HepG2 (cell line): Measurements from ENCODE around the gene TNFSF13. TPM values are rescaled to one million over a fixed set of nuclear protein-coding genes. Genes with fewer than 3 reads are reported as not detected.

ENCODE experiments used
- CHD2 ChIP-seq: IDR thresholded peaks from 2 replicates; pipeline ENCODE4 v1.6.1; 2011; ENCODE audit warnings: low read depth, low read length, improper control_type of control experiment
- ISL2 ChIP-seq: sonication (generic); formaldehyde crosslinking; IDR thresholded peaks from 2 replicates; pipeline ENCODE4 v1.5.0; 2020; ENCODE audit warnings: missing genetic modification reagents
- MXD4 ChIP-seq: IDR thresholded peaks from 2 replicates; pipeline ENCODE4 v1.6.1; 2016; ENCODE audit warnings: mild to moderate bottlenecking, missing biosample characterization, missing genetic modification reagents
- NR2F6 ChIP-seq, 2 experiments: IDR thresholded peaks; 2 replicates each; pipeline ENCODE4 v1.6.1; 2016; ENCODE audit warnings: antibody characterized with exemption in 1 of 2, mild to moderate bottlenecking in 1 of 2
- PAX8 ChIP-seq: sonication (generic); formaldehyde crosslinking; IDR thresholded peaks from 2 replicates; pipeline ENCODE4 v1.8.0; 2022; ENCODE audit warnings: mild to moderate bottlenecking, missing genetic modification reagents, borderline replicate concordance
- PHF8 ChIP-seq: sonication (generic); formaldehyde crosslinking; IDR thresholded peaks from 2 replicates; pipeline ENCODE4 v1.5.0; 2020; ENCODE audit warnings: missing genetic modification reagents
- POLR2G ChIP-seq: fragments of 200-400 bp; formaldehyde crosslinking; IDR thresholded peaks from 2 replicates; pipeline ENCODE4 v1.6.1; 2018; ENCODE audit warnings: mild to moderate bottlenecking, low read depth, low read length, moderate library complexity
- PRMT3 ChIP-seq: sonication (generic); formaldehyde crosslinking; IDR thresholded peaks from 2 replicates; pipeline ENCODE4 v1.8.1; 2022; ENCODE audit warnings: low read depth, mild to moderate bottlenecking, moderate library complexity, missing genetic modification reagents, borderline replicate concordance
- SALL1 ChIP-seq: sonication (generic); formaldehyde crosslinking; IDR thresholded peaks from 2 replicates; pipeline ENCODE4 v1.8.0; 2022; ENCODE audit warnings: mild to moderate bottlenecking, missing genetic modification reagents
- SAP130 ChIP-seq: IDR thresholded peaks from 2 replicates; pipeline ENCODE4 v1.6.1; 2016; ENCODE audit warnings: low read depth
- SP1 ChIP-seq, 2 experiments: fragments of 450-650 bp in 1 of 2; sonication (generic) in 1 of 2; formaldehyde crosslinking in 1 of 2; IDR thresholded peaks; 2 replicates each; pipeline versions ENCODE4 v1.4.0 to v1.6.1; 2016 to 2020; ENCODE audit warnings: missing genetic modification reagents in 1 of 2
- TEAD2 ChIP-seq: sonication (generic); formaldehyde crosslinking; IDR thresholded peaks from 2 replicates; pipeline ENCODE4 v1.9.0; 2021; ENCODE audit warnings: missing genetic modification reagents
- ZBTB20 ChIP-seq: sonication (generic); formaldehyde crosslinking; IDR thresholded peaks from 2 replicates; pipeline ENCODE4 v1.8.1; 2023; ENCODE audit warnings: missing genetic modification reagents, low read depth, mild to moderate bottlenecking, borderline replicate concordance
- ZFX ChIP-seq: sonication (generic); formaldehyde crosslinking; IDR thresholded peaks from 2 replicates; pipeline ENCODE4 v1.4.0; 2020; ENCODE audit warnings: mild to moderate bottlenecking, low read depth, missing genetic modification reagents, moderate library complexity
- ZNF274 ChIP-seq: sonication (generic); formaldehyde crosslinking; IDR thresholded peaks from 2 replicates; pipeline ENCODE4 v1.5.1; 2020; ENCODE audit warnings: mild to moderate bottlenecking, missing genetic modification reagents
- ZNF503 ChIP-seq: sonication (generic); formaldehyde crosslinking; IDR thresholded peaks from 2 replicates; pipeline ENCODE4 v1.4.0; 2020; ENCODE audit warnings: missing genetic modification reagents
- ZNF543 ChIP-seq: sonication (generic); formaldehyde crosslinking; IDR thresholded peaks from 2 replicates; pipeline ENCODE4 v1.4.0; 2020; ENCODE audit warnings: mild to moderate bottlenecking, missing genetic modification reagents
- ZNF563 ChIP-seq: sonication (generic); formaldehyde crosslinking; IDR thresholded peaks from 2 replicates; pipeline ENCODE4 v1.8.0; 2022; ENCODE audit warnings: mild to moderate bottlenecking, moderate library complexity, missing genetic modification reagents
- ZNF615 ChIP-seq: sonication (generic); formaldehyde crosslinking; IDR thresholded peaks from 2 replicates; pipeline ENCODE4 v1.5.0; 2020; ENCODE audit warnings: mild to moderate bottlenecking, missing genetic modification reagents, borderline replicate concordance
- ZNF652 ChIP-seq: IDR thresholded peaks from 2 replicates; pipeline ENCODE4 v1.6.1; 2016; ENCODE audit warnings: low read depth, borderline replicate concordance
- ZNF670 ChIP-seq: sonication (generic); formaldehyde crosslinking; IDR thresholded peaks from 2 replicates; pipeline ENCODE4 v1.8.0; 2022; ENCODE audit warnings: mild to moderate bottlenecking, missing genetic modification reagents, borderline replicate concordance
- polyA plus RNA-seq, 8 experiments: library from polyadenylated mRNA; depleted of rRNA in 3 of 8; stranded (reverse) in 7 of 8; unstranded in 1 of 8; fragments of >200 nt; fragmentation: Illumina TruSeq in 4 of 8; extraction: Trizol in 4 of 8; gene quantifications; 2 replicates each; pipeline versions ENCODE4 v1.2.1 to v1.2.3, GENCODE V29; 2011 to 2016; ENCODE audit warnings: low read depth in 4 of 8, missing spikeins in 1 of 8, mixed read lengths in 1 of 8; ENCODE audit not compliant: insufficient read depth in 1 of 8
- total RNA-seq, 5 experiments: library from RNA; depleted of rRNA; stranded (reverse); fragments of >200 nt; fragmentation: Illumina TruSeq; extraction: Trizol; gene quantifications; 2 replicates each; pipeline ENCODE4 v1.2.3, GENCODE V29; 2016; ENCODE audit warnings: low read depth in 1 of 5
- TF ChIP-seq, protein P1 (sequence below), 2 experiments: sonication (generic) in 1 of 2; formaldehyde crosslinking in 1 of 2; IDR thresholded peaks; 2 replicates each; pipeline versions ENCODE4 v1.4.0 to v1.6.1; 2018 to 2020; ENCODE audit warnings: missing genetic modification reagents in 2 of 2, borderline replicate concordance in 1 of 2, low read depth in 1 of 2, mild to moderate bottlenecking in 1 of 2, missing biosample characterization in 1 of 2
- TF ChIP-seq, protein P2 (sequence below): sonication (generic); formaldehyde crosslinking; IDR thresholded peaks from 2 replicates; pipeline ENCODE4 v1.4.0; 2020; ENCODE audit warnings: missing genetic modification reagents

Gene TNFSF13
- total and polyA plus RNA-seq, 2 of the 13 experiments (the other 11 are each of a cell fraction or from before 2014, with no cell fraction given), result 2.5 to 3.3 TPM

GRCh38 chr17:7573324-7574080 lies 15.0 kb downstream of the TNFSF13 start (continued):
- TF ChIP-seq ZNF503, result peak; percentile 45; the same call in 1 of the 2 replicates
- peak; percentile 44; the same call in 1 of the 2 replicates for TF ChIP-seq ZBTB20 (CRISPR knock-in tag)
- no peak for TF ChIP-seq TEAD2
- no peak for TF ChIP-seq NR2F6 (IDR thresholded peaks at IDR 0.05)
- TF ChIP-seq NR2F6 (CRISPR knock-in tag; IDR thresholded peaks at IDR 0.05), result peak; percentile 25; the same call in 1 of the 2 replicates
- TF ChIP-seq CHD2, result peak; percentile 47; the same call in 1 of the 2 replicates
- peak; percentile 5 for TF ChIP-seq PHF8 (CRISPR knock-in tag)
- TF ChIP-seq PRMT3 (CRISPR knock-in tag), result peak; percentile 21; the same call in 1 of the 2 replicates
- peak; percentile 79 for TF ChIP-seq ZFX (CRISPR knock-in tag)
- TF ChIP-seq ZNF652 (CRISPR knock-in tag), result no peak
- 0 out of 2 replicates have a peak, but pooled peaks have one; percentile 46 for TF ChIP-seq ZNF274 (CRISPR knock-in tag)
- TF ChIP-seq PAX8 (CRISPR knock-in tag), result no peak
- TF ChIP-seq MXD4, result peak; percentile 99
- TF ChIP-seq, protein P1, sequence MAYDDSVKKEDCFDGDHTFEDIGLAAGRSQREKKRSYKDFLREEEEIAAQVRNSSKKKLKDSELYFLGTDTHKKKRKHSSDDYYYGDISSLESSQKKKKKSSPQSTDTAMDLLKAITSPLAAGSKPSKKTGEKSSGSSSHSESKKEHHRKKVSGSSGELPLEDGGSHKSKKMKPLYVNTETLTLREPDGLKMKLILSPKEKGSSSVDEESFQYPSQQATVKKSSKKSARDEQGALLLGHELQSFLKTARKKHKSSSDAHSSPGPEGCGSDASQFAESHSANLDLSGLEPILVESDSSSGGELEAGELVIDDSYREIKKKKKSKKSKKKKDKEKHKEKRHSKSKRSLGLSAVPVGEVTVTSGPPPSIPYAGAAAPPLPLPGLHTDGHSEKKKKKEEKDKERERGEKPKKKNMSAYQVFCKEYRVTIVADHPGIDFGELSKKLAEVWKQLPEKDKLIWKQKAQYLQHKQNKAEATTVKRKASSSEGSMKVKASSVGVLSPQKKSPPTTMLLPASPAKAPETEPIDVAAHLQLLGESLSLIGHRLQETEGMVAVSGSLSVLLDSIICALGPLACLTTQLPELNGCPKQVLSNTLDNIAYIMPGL (CRISPR knock-in tag; IDR thresholded peaks at IDR 0.05; ENCODE audit: borderline replicate concordance in 1 of 2, low read depth in 1 of 2), result peak in 1 of 2 experiments; percentile 83; a peak in 3 of 4 replicates
- peak; percentile 83 for TF ChIP-seq SALL1 (CRISPR knock-in tag)
- 0 out of 2 replicates have a peak, but pooled peaks have one; percentile 13 for TF ChIP-seq ZNF615 (CRISPR knock-in tag)
- peak; percentile 56; the same call in 1 of the 2 replicates for TF ChIP-seq ZNF670 (CRISPR knock-in tag)
- TF ChIP-seq ZNF543 (CRISPR knock-in tag), result 0 out of 2 replicates have a peak, but pooled peaks have one; percentile 10
- TF ChIP-seq POLR2G, result peak; percentile 44
- TF ChIP-seq, protein P2, sequence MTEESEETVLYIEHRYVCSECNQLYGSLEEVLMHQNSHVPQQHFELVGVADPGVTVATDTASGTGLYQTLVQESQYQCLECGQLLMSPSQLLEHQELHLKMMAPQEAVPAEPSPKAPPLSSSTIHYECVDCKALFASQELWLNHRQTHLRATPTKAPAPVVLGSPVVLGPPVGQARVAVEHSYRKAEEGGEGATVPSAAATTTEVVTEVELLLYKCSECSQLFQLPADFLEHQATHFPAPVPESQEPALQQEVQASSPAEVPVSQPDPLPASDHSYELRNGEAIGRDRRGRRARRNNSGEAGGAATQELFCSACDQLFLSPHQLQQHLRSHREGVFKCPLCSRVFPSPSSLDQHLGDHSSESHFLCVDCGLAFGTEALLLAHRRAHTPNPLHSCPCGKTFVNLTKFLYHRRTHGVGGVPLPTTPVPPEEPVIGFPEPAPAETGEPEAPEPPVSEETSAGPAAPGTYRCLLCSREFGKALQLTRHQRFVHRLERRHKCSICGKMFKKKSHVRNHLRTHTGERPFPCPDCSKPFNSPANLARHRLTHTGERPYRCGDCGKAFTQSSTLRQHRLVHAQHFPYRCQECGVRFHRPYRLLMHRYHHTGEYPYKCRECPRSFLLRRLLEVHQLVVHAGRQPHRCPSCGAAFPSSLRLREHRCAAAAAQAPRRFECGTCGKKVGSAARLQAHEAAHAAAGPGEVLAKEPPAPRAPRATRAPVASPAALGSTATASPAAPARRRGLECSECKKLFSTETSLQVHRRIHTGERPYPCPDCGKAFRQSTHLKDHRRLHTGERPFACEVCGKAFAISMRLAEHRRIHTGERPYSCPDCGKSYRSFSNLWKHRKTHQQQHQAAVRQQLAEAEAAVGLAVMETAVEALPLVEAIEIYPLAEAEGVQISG, result peak; percentile 72
- peak; percentile 95 for TF ChIP-seq SAP130 (CRISPR knock-in tag)
- peak; percentile 47 for TF ChIP-seq ISL2
- TF ChIP-seq SP1 (IDR thresholded peaks at IDR 0.05), result no peak
- peak; percentile 63 for TF ChIP-seq SP1 (CRISPR knock-in tag; IDR thresholded peaks at IDR 0.05)
- TF ChIP-seq ZNF563 (CRISPR knock-in tag), result peak; percentile 69; the same call in 1 of the 2 replicates
